Keratinocyte (primary cell): ENCODE data around the gene CCDC158. TPM values are rescaled to one million over a fixed set of nuclear protein-coding genes. Genes with fewer than 3 reads are reported as not detected.

Experiments used
- DNase-seq: peaks from one replicate; pipeline ENCODE4 v3.0.0-alpha.2; 2011; ENCODE audit warnings: low read depth, missing footprints, low spot score
- FAIRE-seq: peaks from 2 replicates; lab custom pipeline; 2011; peaks lifted over from hg19 to GRCh38; lab: Jason Lieb, UNC
- H2AFZ ChIP-seq: 2 replicates; pipeline ENCODE4 v1.6.0; 2012; ENCODE audit warnings: low read length, control low read depth, inconsistent platforms; ENCODE audit not compliant: control insufficient read depth
- H3K27ac ChIP-seq: 2 replicates; pipeline ENCODE4 v1.5.1; 2011; ENCODE audit warnings: low read length; ENCODE audit not compliant: control insufficient read depth, insufficient read depth
- H3K27me3 ChIP-seq: 3 replicates; pipeline ENCODE4 v1.6.0; 2011; ENCODE audit warnings: low read length; ENCODE audit not compliant: control insufficient read depth, insufficient read depth; ENCODE audit errors: extremely low read depth
- H3K36me3 ChIP-seq, 2 experiments: 2 replicates in 1 of 2; 3 replicates in 1 of 2; pipeline ENCODE4 v1.5.1; 2011; ENCODE audit warnings: low read length in 2 of 2, mild to moderate bottlenecking in 1 of 2; ENCODE audit not compliant: control insufficient read depth in 2 of 2, insufficient read depth in 2 of 2; ENCODE audit errors: extremely low read depth in 1 of 2
- H3K4me1 ChIP-seq: 3 replicates; pipeline ENCODE4 v1.5.1; 2011; ENCODE audit warnings: low read length; ENCODE audit not compliant: control insufficient read depth, insufficient read depth; ENCODE audit errors: extremely low read depth
- H3K4me2 ChIP-seq: 3 replicates; pipeline ENCODE4 v1.6.0; 2011; ENCODE audit warnings: low read depth, low read length; ENCODE audit not compliant: control insufficient read depth, insufficient read depth; ENCODE audit errors: extremely low read depth
- H3K4me3 ChIP-seq, 3 experiments: fragments of 200-600 bp in 1 of 3; sonication (generic) in 1 of 3; 2 replicates in 2 of 3; 3 replicates in 1 of 3; pipeline ENCODE4 v1.5.1; 2011 to 2016; ENCODE audit warnings: low read length in 3 of 3, mild to moderate bottlenecking in 3 of 3, control low read depth in 2 of 3, inconsistent platforms in 1 of 3, low read depth in 1 of 3, mixed read lengths in 1 of 3, mixed run types in 1 of 3, moderate library complexity in 1 of 3; ENCODE audit not compliant: control insufficient read depth in 2 of 3, insufficient read depth in 2 of 3; ENCODE audit errors: extremely low read depth in 1 of 3
- H3K79me2 ChIP-seq: 2 replicates; pipeline ENCODE4 v1.6.0; 2012; ENCODE audit warnings: low read length; ENCODE audit not compliant: control insufficient read depth, insufficient read depth
- H3K9ac ChIP-seq: 3 replicates; pipeline ENCODE4 v1.6.0; 2011; ENCODE audit warnings: low read length; ENCODE audit not compliant: control insufficient read depth, insufficient read depth; ENCODE audit errors: extremely low read depth
- H3K9me1 ChIP-seq: 3 replicates; pipeline ENCODE4 v1.6.0; 2011; ENCODE audit warnings: low read length; ENCODE audit not compliant: control insufficient read depth, insufficient read depth; ENCODE audit errors: extremely low read depth
- H3K9me3 ChIP-seq: 2 replicates; pipeline ENCODE4 v1.5.1; 2012; ENCODE audit warnings: low read depth, low read length; ENCODE audit not compliant: control insufficient read depth
- H4K20me1 ChIP-seq: 3 replicates; pipeline ENCODE4 v1.6.0; 2011; ENCODE audit warnings: low read length; ENCODE audit not compliant: control insufficient read depth, insufficient read depth; ENCODE audit errors: extremely low read depth
- CTCF ChIP-seq, 3 experiments: IDR thresholded peaks in 1 of 3; conservative IDR thresholded peaks in 1 of 3; optimal IDR thresholded peaks in 1 of 3; 2 replicates in 2 of 3; 3 replicates in 1 of 3; pipeline versions ENCODE3 to v1.5.1; 2011; ENCODE audit warnings: low read length in 3 of 3, mild to moderate bottlenecking in 3 of 3, moderate library complexity in 2 of 3, control low read depth in 1 of 3, inconsistent platforms in 1 of 3; ENCODE audit not compliant: insufficient read depth in 2 of 3; ENCODE audit errors: extremely low read depth in 1 of 3
- EZH2 ChIP-seq: IDR thresholded peaks from one replicate; pipeline ENCODE4 v1.6.1; 2012; ENCODE audit warnings: inconsistent platforms, mild to moderate bottlenecking, low read length, moderate library complexity
- dilution Hi-C: fragments of 300-500 bp; cut with MboI; formaldehyde crosslinking; loops from one replicate; pipeline ENCODE4 v1.7.0; 2020; ENCODE audit warnings: low sequenced_read_pairs; ENCODE audit not compliant: extremely low pct_ligation_motif_present
- polyA plus RNA-seq, 5 experiments: library from polyadenylated mRNA; depleted of rRNA in 3 of 5; stranded (reverse) in 3 of 5; stranded (forward) in 1 of 5; unstranded in 1 of 5; fragments of >200 nt; gene quantifications; 1 replicate in 1 of 5; 2 replicates in 3 of 5; 3 replicates in 1 of 5; pipeline versions ENCODE4 v1.2.1 to v1.2.3, GENCODE V29; 2011 to 2012; ENCODE audit warnings: missing spikeins in 2 of 5, low read depth in 1 of 5, low replicate concordance in 1 of 5

The CCDC158 gene
- polyA plus RNA-seq, 1 donor (not counting 4 experiments of a cell fraction or from before 2014, with no cell fraction given) = not detected

GRCh38 chr4:76296286-76296820 lies 124.6 kb downstream of the CCDC158 start:
- Histone ChIP-seq H3K27ac (no peak overlapping the region), H3K9me1 (no peaks in the 10 kb centered on the region), H3K4me1 (peaks cover 5% of the 10 kb centered on the region), H3K4me2 (no peak overlapping the region), H3K36me3 (no peaks in the 10 kb centered on the region), H3K79me2 (no peaks in the 10 kb centered on the region), H3K4me3 (no peak overlapping the region), H3K9ac (no peak overlapping the region), H2AFZ (no peak overlapping the region), H3K9me3 (no peaks in the 10 kb centered on the region), H4K20me1 (no peaks in the 10 kb centered on the region), H3K27me3 (peaks cover 11% of the 10 kb centered on the region)
- dilution Hi-C loops = no loop called here
- DNase-seq (no peak), FAIRE-seq (no peak)
- TF ChIP-seq EZH2 (no peak), CTCF (optimal IDR thresholded peaks at IDR 0.05 in 1 of 3, IDR thresholded peaks at IDR 0.05 in 1 of 3, conservative IDR thresholded peaks at IDR 0.05 in 1 of 3; ENCODE audit: extremely low read depth in 1 of 3, insufficient read depth in 2 of 3, low read length in 3 of 3) (no peak)

- DNase-seq (no peak), FAIRE-seq (no peak)
- Histone ChIP-seq H3K4me3 (no peak overlapping the region), H3K27me3 (peaks cover 11% of the 10 kb centered on the region), H3K4me1 (no peaks in the 10 kb centered on the region), H4K20me1 (no peaks in the 10 kb centered on the region), H2AFZ (no peak overlapping the region), H3K79me2 (no peaks in the 10 kb centered on the region), H3K9ac (no peak overlapping the region), H3K27ac (no peak overlapping the region), H3K36me3 (no peaks in the 10 kb centered on the region), H3K9me1 (no peaks in the 10 kb centered on the region), H3K9me3 (no peaks in the 10 kb centered on the region), H3K4me2 (no peak overlapping the region)
- dilution Hi-C loops = no loop called here
- TF ChIP-seq EZH2 = no peak
- TF ChIP-seq CTCF (optimal IDR thresholded peaks at IDR 0.05 in 1 of 3, IDR thresholded peaks at IDR 0.05 in 1 of 3, conservative IDR thresholded peaks at IDR 0.05 in 1 of 3; ENCODE audit: extremely low read depth in 1 of 3, insufficient read depth in 2 of 3, low read length in 3 of 3) = no peak
These were observed 127.2 kb downstream of the CCDC158 start for GRCh38 chr4:76293772-76294171.
